Fibroblast of lung (primary cell): ENCODE measurements around the gene PSMD11. TPM values are rescaled to one million over a fixed set of nuclear protein-coding genes. Genes with fewer than 3 reads are reported as not detected.

Source experiments
- DNase-seq, 2 donors: peaks; one replicate each; pipeline versions ENCODE4 v3.0.0 to v3.0.0-alpha.2; 2010; ENCODE audit warnings: low read depth in 2 of 2
- H2AFZ ChIP-seq: 2 replicates; pipeline ENCODE4 v1.5.1; 2012; ENCODE audit warnings: low read length, control low read depth, inconsistent platforms
- H3K27ac ChIP-seq: 2 replicates; pipeline ENCODE4 v1.5.1; 2011; ENCODE audit warnings: low read length, control low read depth; ENCODE audit not compliant: insufficient read depth
- H3K27me3 ChIP-seq: 2 replicates; pipeline ENCODE4 v1.5.1; 2011; ENCODE audit warnings: mild to moderate bottlenecking, low read length; ENCODE audit not compliant: control insufficient read depth, insufficient read depth
- H3K36me3 ChIP-seq: 2 replicates; pipeline ENCODE4 v1.5.1; 2011; ENCODE audit warnings: low read length; ENCODE audit not compliant: control insufficient read depth, insufficient read depth
- H3K4me1 ChIP-seq: 2 replicates; pipeline ENCODE4 v1.5.1; 2011; ENCODE audit warnings: low read length; ENCODE audit not compliant: control insufficient read depth, insufficient read depth; ENCODE audit errors: extremely low read depth
- H3K4me2 ChIP-seq: 2 replicates; pipeline ENCODE4 v1.5.1; 2011; ENCODE audit warnings: low read length, control low read depth; ENCODE audit not compliant: insufficient read depth; ENCODE audit errors: extremely low read depth
- H3K4me3 ChIP-seq, 4 experiments: fragments of 200-600 bp in 1 of 4; sonication (generic) in 1 of 4; replicated peaks in 1 of 4; 2 replicates each; pipeline ENCODE4 v1.5.1; 2011 to 2016; ENCODE audit warnings: low read length in 4 of 4, low read depth in 3 of 4, mild to moderate bottlenecking in 3 of 4, control low read depth in 2 of 4, inconsistent platforms in 1 of 4, mixed read lengths in 1 of 4; ENCODE audit not compliant: insufficient read depth in 1 of 4; ENCODE audit errors: control extremely low read depth in 1 of 4
- H3K79me2 ChIP-seq: 2 replicates; pipeline ENCODE4 v1.5.1; 2012; ENCODE audit warnings: mild to moderate bottlenecking, low read length, inconsistent platforms; ENCODE audit not compliant: control insufficient read depth, insufficient read depth
- H3K9ac ChIP-seq: 2 replicates; pipeline ENCODE4 v1.5.1; 2011; ENCODE audit warnings: mild to moderate bottlenecking, low read length, control low read depth; ENCODE audit not compliant: insufficient read depth
- H3K9me3 ChIP-seq: 2 replicates; pipeline ENCODE4 v1.5.1; 2012; ENCODE audit warnings: low read depth, low read length; ENCODE audit not compliant: control insufficient read depth, insufficient read depth
- H4K20me1 ChIP-seq: 2 replicates; pipeline ENCODE4 v1.5.1; 2011; ENCODE audit warnings: low read length; ENCODE audit not compliant: control insufficient read depth, insufficient read depth; ENCODE audit errors: extremely low read depth
- EZH2 ChIP-seq: IDR thresholded peaks from 2 replicates; pipeline ENCODE4 v1.5.1; 2012; ENCODE audit warnings: low read length, control low read depth, mild to moderate bottlenecking; ENCODE audit errors: missing control alignments
- polyA plus RNA-seq, 2 donors: library from polyadenylated mRNA; depleted of rRNA in 1 of 2; stranded (reverse) in 1 of 2; unstranded in 1 of 2; fragments of >200 nt; gene quantifications; 2 replicates each; pipeline ENCODE4 v1.2.1, GENCODE V29; 2011 to 2012; ENCODE audit warnings: missing spikeins in 1 of 2
- total RNA-seq: library from RNA; depleted of rRNA; stranded (reverse); fragments of >200 nt; gene quantifications from 2 replicates; pipeline ENCODE4 v1.2.1, GENCODE V29; 2014
- TF ChIP-seq, protein P1 (sequence below), 2 donors: IDR thresholded peaks in 1 of 2; conservative IDR thresholded peaks in 1 of 2; 1 replicate in 1 of 2; 2 replicates in 1 of 2; pipeline ENCODE4 v1.5.1; 2011 to 2012; ENCODE audit warnings: low read length in 2 of 2, control low read depth in 1 of 2, inconsistent platforms in 1 of 2, low read depth in 1 of 2, mild to moderate bottlenecking in 1 of 2

PSMD11 gene
- total and polyA plus RNA-seq, 2 donors (not counting 1 experiment from before 2014, with no cell fraction given): 74.1 to 77.9 TPM

DNA sequence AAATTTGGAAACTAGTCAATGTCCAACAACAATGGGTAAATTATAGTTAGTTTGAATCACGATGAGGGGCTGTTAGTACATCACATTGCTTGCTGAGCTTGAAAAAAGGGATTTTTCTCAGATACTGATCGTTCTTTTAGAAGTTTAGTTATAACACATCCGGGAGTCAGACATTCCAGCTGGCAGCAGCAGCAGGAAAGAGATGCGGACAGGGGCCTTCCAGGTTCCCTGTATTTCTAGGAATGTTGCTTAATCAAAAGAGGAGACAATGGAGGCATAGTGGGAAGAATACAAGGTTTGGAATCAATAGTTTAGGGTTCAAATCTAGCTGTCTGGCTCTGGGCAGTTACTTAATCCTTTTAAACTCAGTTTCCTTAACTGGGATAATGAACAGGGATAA, 70.3 kb downstream of the PSMD11 start:
- H3K27ac ChIP-seq: no peak overlapping the region
- TF ChIP-seq EZH2: no peak
- TF ChIP-seq, protein P1, sequence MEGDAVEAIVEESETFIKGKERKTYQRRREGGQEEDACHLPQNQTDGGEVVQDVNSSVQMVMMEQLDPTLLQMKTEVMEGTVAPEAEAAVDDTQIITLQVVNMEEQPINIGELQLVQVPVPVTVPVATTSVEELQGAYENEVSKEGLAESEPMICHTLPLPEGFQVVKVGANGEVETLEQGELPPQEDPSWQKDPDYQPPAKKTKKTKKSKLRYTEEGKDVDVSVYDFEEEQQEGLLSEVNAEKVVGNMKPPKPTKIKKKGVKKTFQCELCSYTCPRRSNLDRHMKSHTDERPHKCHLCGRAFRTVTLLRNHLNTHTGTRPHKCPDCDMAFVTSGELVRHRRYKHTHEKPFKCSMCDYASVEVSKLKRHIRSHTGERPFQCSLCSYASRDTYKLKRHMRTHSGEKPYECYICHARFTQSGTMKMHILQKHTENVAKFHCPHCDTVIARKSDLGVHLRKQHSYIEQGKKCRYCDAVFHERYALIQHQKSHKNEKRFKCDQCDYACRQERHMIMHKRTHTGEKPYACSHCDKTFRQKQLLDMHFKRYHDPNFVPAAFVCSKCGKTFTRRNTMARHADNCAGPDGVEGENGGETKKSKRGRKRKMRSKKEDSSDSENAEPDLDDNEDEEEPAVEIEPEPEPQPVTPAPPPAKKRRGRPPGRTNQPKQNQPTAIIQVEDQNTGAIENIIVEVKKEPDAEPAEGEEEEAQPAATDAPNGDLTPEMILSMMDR (conservative IDR thresholded peaks at IDR 0.05 in 1 of 2, IDR thresholded peaks at IDR 0.05 in 1 of 2; ENCODE audit: low read depth in 1 of 2, low read length in 2 of 2): no peak
- H4K20me1 ChIP-seq: no peaks in the 10 kb centered on the region
- no peaks in the 10 kb centered on the region for H3K27me3 ChIP-seq
- no peaks in the 10 kb centered on the region for H3K4me1 ChIP-seq
- no peaks in the 10 kb centered on the region for H3K9me3 ChIP-seq
- DNase-seq: no peak
- no peak overlapping the region for H3K4me3 ChIP-seq
- H3K9ac ChIP-seq: no peak overlapping the region
- H3K79me2 ChIP-seq: no peaks in the 10 kb centered on the region
- H3K36me3 ChIP-seq: no peaks in the 10 kb centered on the region
- H2AFZ ChIP-seq: no peak overlapping the region
- H3K4me2 ChIP-seq: no peak overlapping the region

DNA sequence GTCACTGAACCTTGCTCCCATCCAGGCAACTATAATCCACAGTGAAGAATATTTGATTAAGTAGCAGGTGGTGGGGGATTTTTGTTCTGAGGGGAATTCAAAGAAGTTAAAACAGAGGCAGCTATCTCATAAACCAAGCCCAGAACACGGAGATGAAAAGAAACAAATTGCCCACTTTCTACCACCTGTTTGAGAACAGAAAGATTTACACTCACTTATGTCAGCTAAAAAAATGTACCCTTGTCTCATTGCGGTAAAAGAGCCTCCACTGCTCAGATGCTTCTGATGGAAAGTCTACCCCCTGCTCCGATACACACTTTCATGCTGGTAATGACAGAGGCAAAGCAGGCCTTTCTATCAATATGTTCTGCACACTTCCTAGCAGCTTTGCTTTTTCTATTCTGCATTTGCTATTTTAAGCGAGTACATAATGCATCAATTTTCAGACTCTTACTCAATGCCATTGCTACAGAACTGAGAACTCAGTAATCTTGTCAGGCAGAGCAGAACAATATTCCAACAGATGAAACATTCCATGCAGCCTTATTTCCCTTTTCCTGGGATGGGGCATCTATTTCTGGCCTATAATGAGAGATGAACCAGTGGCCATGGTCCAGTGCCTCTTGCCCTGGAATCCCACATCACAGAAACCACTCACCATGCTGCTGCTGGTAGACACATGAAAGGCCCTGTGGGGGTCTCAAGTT, 71.5 kb downstream of the PSMD11 start:
- H3K27me3 ChIP-seq: no peaks in the 10 kb centered on the region
- no peaks in the 10 kb centered on the region for H3K79me2 ChIP-seq
- H2AFZ ChIP-seq: no peak overlapping the region
- no peak for DNase-seq
- no peaks in the 10 kb centered on the region for H3K36me3 ChIP-seq
- peaks cover 5% of the 10 kb centered on the region for H3K4me1 ChIP-seq
- TF ChIP-seq, protein P1 (conservative IDR thresholded peaks at IDR 0.05 in 1 of 2, IDR thresholded peaks at IDR 0.05 in 1 of 2; ENCODE audit: low read depth in 1 of 2, low read length in 2 of 2): no peak
- no peak for TF ChIP-seq EZH2
- H4K20me1 ChIP-seq: no peaks in the 10 kb centered on the region
- H3K4me2 ChIP-seq: no peak overlapping the region
- no peaks in the 10 kb centered on the region for H3K9me3 ChIP-seq
- H3K4me3 ChIP-seq: no peak overlapping the region
- H3K9ac ChIP-seq: no peak overlapping the region
- H3K27ac ChIP-seq: no peak overlapping the region

DNA sequence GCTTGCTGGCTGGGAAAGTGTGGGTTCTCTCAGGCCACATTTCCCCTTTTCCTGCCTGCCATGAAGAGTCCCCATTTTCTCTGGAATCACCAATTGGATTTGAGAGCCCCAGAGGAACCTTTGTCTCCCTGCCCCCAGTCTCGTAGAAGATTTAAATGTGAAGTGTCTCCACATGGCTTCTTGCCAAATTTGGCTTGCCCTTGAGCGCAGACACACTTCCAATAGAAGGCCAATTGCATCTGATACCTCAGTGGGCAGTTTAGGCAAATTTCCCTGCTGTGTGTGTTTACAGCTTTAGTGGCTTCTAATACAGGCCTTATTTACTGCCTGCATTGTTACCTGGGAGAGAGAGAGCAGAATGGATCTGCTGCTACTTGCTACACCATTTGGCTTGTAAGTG, 72.1 kb downstream of the PSMD11 start:
- TF ChIP-seq EZH2: no peak
- TF ChIP-seq, protein P1 (conservative IDR thresholded peaks at IDR 0.05 in 1 of 2, IDR thresholded peaks at IDR 0.05 in 1 of 2; ENCODE audit: low read depth in 1 of 2, low read length in 2 of 2): no peak
- Histone ChIP-seq H3K4me2 (no peak overlapping the region), H3K27ac (no peak overlapping the region), H3K36me3 (no peaks in the 10 kb centered on the region), H3K9ac (no peak overlapping the region), H3K4me3 (no peak overlapping the region), H3K79me2 (no peaks in the 10 kb centered on the region), H4K20me1 (no peaks in the 10 kb centered on the region), H3K27me3 (no peaks in the 10 kb centered on the region), H3K4me1 (peaks cover 5% of the 10 kb centered on the region), H2AFZ (no peak overlapping the region), H3K9me3 (no peaks in the 10 kb centered on the region)
- DNase-seq: no peak
